ENCODE measurements around the gene RHOD.

The RHOD gene

DNA sequence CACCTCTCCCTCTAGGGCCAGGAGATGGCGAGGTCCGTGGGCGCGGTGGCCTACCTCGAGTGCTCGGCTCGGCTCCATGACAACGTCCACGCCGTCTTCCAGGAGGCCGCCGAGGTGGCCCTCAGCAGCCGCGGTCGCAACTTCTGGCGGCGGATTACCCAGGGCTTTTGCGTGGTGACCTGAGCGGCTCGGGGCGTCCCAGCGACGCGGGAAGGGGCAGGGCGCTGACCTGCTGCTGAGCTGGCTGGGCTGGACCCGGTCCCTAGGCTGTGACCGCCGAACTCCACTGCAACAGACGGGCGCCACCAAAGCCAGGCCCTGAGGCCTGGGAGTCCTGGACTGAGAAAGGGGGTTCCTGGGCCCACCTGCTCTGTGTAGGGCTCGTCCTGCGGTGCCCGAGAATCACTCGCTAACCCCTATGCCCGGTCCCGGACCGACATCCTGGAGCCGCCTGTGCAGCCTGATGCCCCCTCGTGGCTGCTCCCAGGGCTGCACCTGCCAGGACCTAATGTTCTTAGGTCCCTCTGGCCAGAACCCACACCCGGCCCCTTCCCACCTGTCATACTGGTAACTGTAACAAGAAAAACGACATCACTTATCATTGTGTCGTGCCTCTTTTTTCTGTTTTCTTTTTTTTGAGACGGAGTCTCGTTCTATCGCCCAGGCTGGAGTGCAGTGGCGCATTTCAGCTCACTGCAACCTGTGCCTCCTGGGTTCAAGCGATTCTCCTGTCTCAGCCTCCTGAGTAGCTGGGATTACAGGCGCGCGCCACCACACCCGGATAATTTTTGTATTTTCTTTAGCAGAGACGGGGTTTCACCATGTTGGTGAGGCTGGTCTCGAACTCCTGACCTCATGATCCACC lies 15.0 kb downstream of the RHOD start:
- Histone ChIP-seq H3K4me1 (ENCODE audit: insufficient read depth, low read length) (no peaks in the 10 kb centered on the region), H3K4me3 (ENCODE audit: low read length) (peak overlapping the region; percentile 63; the same call in 1 of the 2 replicates), H3K9me3 (ENCODE audit: insufficient read depth, low read depth, low read length) (no peaks in the 10 kb centered on the region), H3K27ac (ENCODE audit: low read length) (no peak overlapping the region), H3K27me3 (ENCODE audit: insufficient read depth, low read length) (no peaks in the 10 kb centered on the region), H3K36me3 (ENCODE audit: insufficient read depth, low read depth, low read length) (no peaks in the 10 kb centered on the region), H3K9ac (ENCODE audit: low read depth, low read length) (no peak overlapping the region)

DNA sequence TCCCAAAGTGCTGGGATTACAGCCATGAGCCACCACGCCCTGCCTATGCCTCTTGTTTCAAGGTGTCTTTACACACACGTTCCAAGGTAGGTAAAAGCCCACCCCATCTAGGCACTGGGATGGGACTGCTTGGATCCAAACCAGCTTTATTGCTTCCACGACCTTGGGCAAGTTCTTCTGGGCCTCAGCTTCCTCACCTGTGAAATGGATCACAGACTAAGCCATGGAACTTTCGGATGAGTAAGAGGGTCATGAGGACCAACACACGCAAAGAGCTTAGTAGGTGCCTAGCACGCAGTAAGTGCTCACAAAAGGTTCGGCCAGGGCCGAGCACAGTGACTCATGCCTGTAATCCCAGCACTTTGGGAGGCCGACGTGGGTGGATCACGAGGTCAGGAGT lies 15.6 kb downstream of the RHOD start:
- Histone ChIP-seq H3K9ac (ENCODE audit: low read depth, low read length) (no peak overlapping the region), H3K9me3 (ENCODE audit: insufficient read depth, low read depth, low read length) (no peaks in the 10 kb centered on the region), H3K36me3 (ENCODE audit: insufficient read depth, low read depth, low read length) (no peaks in the 10 kb centered on the region), H3K27ac (ENCODE audit: low read length) (no peak overlapping the region), H3K4me3 (ENCODE audit: low read length) (no peak overlapping the region), H3K4me1 (ENCODE audit: insufficient read depth, low read length) (no peaks in the 10 kb centered on the region), H3K27me3 (ENCODE audit: insufficient read depth, low read length) (no peaks in the 10 kb centered on the region)

DNA sequence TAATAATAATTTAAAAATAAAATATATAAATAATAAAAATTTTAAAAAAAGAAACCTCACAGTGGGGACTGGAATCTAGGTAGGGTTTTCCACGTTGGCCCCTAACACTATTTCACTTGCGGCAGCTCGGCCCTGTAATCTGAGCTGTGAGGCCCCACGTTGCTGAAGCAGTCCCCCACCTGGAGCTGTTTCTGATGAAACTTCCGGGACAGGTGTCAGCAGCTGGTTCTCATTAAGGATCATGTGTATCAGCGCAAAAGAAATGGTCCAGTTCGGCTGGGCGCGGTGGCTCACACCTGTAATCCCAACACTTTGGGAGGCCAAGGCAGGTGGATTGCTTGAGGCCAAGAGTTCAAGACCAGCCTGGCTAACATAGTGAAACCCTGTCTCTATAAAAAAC lies 17.3 kb downstream of the RHOD start:
- H3K36me3 ChIP-seq (ENCODE audit: insufficient read depth, low read depth, low read length), result no peaks in the 10 kb centered on the region
- no peak overlapping the region; the same call in 1 of the 2 replicates for H3K9ac ChIP-seq (ENCODE audit: low read depth, low read length)
- H3K27ac ChIP-seq (ENCODE audit: low read length), result no peak overlapping the region
- H3K9me3 ChIP-seq (ENCODE audit: insufficient read depth, low read depth, low read length), result no peaks in the 10 kb centered on the region
- H3K27me3 ChIP-seq (ENCODE audit: insufficient read depth, low read length), result no peaks in the 10 kb centered on the region
- no peaks in the 10 kb centered on the region for H3K4me1 ChIP-seq (ENCODE audit: insufficient read depth, low read length)
- H3K4me3 ChIP-seq (ENCODE audit: low read length), result no peak overlapping the region

DNA sequence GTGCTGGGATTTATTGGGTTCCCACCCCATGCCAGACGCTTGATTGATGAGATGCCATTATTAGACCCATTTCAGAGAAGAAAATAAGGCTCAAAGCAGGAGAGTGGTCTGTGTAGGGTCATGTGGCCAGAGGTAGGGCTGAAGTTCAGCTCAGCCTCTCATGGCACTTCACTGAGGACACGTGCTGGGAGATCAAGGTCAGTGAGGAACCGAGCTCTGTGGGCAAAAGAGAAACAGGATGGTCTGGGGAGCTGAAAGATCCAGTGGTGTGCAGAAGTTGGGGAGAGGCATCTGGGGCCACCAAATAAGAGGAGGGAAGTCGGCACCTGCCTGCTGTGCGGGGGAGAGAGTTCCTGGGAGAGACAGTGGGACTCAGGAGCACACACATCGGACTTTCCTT lies 19.6 kb downstream of the RHOD start:
- Histone ChIP-seq H3K36me3 (ENCODE audit: insufficient read depth, low read depth, low read length) (no peaks in the 10 kb centered on the region), H3K9me3 (ENCODE audit: insufficient read depth, low read depth, low read length) (no peaks in the 10 kb centered on the region), H3K27me3 (ENCODE audit: insufficient read depth, low read length) (no peaks in the 10 kb centered on the region), H3K4me3 (ENCODE audit: low read length) (no peak overlapping the region), H3K4me1 (ENCODE audit: insufficient read depth, low read length) (no peaks in the 10 kb centered on the region), H3K27ac (ENCODE audit: low read length) (no peak overlapping the region), H3K9ac (ENCODE audit: low read depth, low read length) (no peak overlapping the region)

DNA sequence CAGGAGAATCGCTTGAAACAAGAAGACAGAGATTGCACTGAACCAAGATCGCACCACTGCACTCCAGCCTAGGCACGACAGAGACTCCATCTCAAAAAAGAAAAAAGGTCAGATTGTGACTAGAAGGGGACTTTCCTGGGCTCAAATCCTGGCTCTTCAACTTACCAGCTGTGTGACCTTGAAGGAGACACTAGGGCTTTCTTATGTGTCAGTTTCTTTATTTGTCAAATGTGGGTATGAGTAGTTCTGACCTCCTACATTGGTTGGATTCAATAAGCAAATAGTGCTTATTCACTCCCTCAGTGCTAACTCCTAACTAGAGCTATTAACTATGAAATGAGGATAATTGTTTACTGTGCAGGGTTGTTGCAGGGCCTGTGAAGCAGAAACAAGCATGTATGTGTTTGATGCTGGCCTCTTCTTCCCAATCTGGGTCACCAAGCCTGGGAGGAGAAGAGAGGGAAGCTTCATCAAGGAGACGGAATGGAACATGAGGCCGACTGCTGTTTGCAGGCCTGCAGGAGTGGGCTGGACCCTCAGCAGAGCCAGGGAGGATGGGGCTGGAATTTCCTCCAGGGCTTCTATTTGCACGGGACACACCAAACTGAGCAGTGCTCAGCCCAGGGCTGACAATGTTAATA lies 22.5 kb downstream of the RHOD start:
- no peak overlapping the region for H3K9ac ChIP-seq (ENCODE audit: low read depth, low read length)
- H3K4me3 ChIP-seq (ENCODE audit: low read length), result no peak overlapping the region
- H3K4me1 ChIP-seq (ENCODE audit: insufficient read depth, low read length), result 0 out of 2 replicates have a peak, but pooled peaks cover 5% of the 10 kb centered on the region
- no peak overlapping the region for H3K27ac ChIP-seq (ENCODE audit: low read length)
- no peaks in the 10 kb centered on the region for H3K9me3 ChIP-seq (ENCODE audit: insufficient read depth, low read depth, low read length)
- H3K36me3 ChIP-seq (ENCODE audit: insufficient read depth, low read depth, low read length), result no peaks in the 10 kb centered on the region
- H3K27me3 ChIP-seq (ENCODE audit: insufficient read depth, low read length), result no peaks in the 10 kb centered on the region; the same call in 1 of the 2 replicates

DNA sequence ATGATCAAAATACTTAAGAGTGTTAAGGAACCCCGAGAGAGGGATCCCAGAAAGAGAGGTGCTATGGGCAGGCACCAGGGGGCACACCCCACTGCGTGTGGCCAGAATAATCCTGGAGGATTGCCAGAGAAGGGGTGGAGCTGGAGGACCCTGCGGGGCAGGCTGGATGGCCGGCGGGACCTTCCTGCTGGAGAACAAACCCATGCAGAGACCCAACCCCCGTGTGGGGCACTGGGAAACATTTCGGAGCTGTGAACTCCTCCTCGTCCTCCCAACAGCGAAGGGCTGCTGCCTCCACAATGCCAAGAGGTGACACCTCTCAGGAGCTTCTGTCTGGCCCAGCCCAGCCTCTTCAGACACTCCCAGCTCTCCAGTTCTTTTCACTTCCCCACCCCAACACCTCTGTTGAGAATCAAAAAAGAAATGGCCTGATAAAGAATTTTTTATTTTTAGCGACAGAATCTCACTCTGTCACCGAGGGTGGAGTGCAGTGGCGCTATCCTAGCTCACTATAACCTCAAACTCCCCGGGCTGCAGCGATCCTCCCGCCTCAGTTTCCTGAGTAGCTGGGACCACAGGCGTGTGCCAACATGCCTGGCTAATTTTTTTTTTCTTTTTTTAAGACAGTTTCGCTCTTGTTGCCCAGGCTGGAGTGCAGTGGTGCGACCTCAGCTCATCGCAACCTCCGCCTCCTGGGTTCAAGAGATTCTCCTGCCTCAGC lies 25.6 kb downstream of the RHOD start:
- Histone ChIP-seq H3K4me1 (ENCODE audit: insufficient read depth, low read length) (0 out of 2 replicates have a peak, but pooled peaks cover 5% of the 10 kb centered on the region), H3K4me3 (ENCODE audit: low read length) (peak overlapping the region; percentile 44; the same call in 1 of the 2 replicates), H3K27ac (ENCODE audit: low read length) (no peak overlapping the region), H3K9ac (ENCODE audit: low read depth, low read length) (no peak overlapping the region), H3K9me3 (ENCODE audit: insufficient read depth, low read depth, low read length) (no peaks in the 10 kb centered on the region), H3K27me3 (ENCODE audit: insufficient read depth, low read length) (no peaks in the 10 kb centered on the region; the same call in 1 of the 2 replicates), H3K36me3 (ENCODE audit: insufficient read depth, low read depth, low read length) (no peaks in the 10 kb centered on the region)

DNA sequence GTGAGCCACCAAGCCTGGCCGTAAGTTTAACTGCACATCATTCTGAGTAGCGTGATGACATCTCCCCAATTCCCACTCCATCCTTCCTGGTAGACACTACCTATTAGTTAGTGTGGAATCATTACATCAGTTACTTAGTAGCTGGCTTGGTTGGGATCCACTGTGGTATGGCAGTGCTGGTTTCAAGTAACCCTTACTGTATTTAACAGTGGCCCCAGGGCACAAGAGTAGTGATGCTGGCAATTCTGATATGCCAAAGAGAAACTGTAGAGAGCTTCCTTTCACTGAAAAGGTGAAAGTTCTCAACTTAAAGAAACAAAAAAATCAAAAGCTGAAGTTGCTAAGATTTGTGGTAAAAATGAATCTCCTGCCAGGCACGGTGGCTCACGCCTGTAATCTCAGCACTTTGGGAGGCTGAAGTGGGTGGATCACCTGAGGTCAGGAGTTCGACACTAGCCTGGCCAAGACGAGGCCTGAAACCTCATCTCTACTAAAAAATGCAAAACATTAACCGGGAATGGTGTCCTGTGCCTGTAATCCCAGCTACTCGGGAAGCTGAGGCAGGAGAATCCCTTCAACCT lies 27.2 kb downstream of the RHOD start:
- H3K36me3 ChIP-seq (ENCODE audit: insufficient read depth, low read depth, low read length), result no peaks in the 10 kb centered on the region
- no peaks in the 10 kb centered on the region; the same call in 1 of the 2 replicates for H3K27me3 ChIP-seq (ENCODE audit: insufficient read depth, low read length)
- no peak overlapping the region for H3K4me3 ChIP-seq (ENCODE audit: low read length)
- 0 out of 2 replicates have a peak, but pooled peaks cover 5% of the 10 kb centered on the region for H3K4me1 ChIP-seq (ENCODE audit: insufficient read depth, low read length)
- no peaks in the 10 kb centered on the region for H3K9me3 ChIP-seq (ENCODE audit: insufficient read depth, low read depth, low read length)
- no peak overlapping the region for H3K27ac ChIP-seq (ENCODE audit: low read length)
- no peak overlapping the region for H3K9ac ChIP-seq (ENCODE audit: low read depth, low read length)

DNA sequence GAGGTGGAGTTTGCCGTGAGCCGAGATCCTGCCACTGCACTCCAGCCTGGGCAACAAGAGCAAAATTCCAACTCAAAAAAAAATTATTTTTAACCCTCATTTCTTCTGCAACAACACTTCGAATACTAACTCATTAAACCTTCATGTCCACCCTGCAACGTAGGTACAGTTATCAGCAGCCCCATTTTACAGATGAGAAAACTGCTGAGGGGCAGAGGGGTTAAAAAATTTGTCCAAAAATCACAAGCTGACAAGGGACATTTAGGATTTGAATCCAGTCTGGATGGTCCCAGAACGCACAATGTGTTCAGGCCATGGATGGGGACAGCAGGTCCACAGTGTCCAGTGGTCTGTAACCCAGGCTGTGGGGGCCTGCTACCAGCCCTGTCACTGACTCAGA lies 29.0 kb downstream of the RHOD start:
- Histone ChIP-seq H3K27me3 (ENCODE audit: insufficient read depth, low read length) (no peaks in the 10 kb centered on the region; the same call in 1 of the 2 replicates), H3K9ac (ENCODE audit: low read depth, low read length) (no peak overlapping the region), H3K9me3 (ENCODE audit: insufficient read depth, low read depth, low read length) (no peaks in the 10 kb centered on the region), H3K27ac (ENCODE audit: low read length) (no peak overlapping the region), H3K4me3 (ENCODE audit: low read length) (no peak overlapping the region), H3K4me1 (ENCODE audit: insufficient read depth, low read length) (0 out of 2 replicates have a peak, but pooled peaks cover 5% of the 10 kb centered on the region), H3K36me3 (ENCODE audit: insufficient read depth, low read depth, low read length) (no peaks in the 10 kb centered on the region)

DNA sequence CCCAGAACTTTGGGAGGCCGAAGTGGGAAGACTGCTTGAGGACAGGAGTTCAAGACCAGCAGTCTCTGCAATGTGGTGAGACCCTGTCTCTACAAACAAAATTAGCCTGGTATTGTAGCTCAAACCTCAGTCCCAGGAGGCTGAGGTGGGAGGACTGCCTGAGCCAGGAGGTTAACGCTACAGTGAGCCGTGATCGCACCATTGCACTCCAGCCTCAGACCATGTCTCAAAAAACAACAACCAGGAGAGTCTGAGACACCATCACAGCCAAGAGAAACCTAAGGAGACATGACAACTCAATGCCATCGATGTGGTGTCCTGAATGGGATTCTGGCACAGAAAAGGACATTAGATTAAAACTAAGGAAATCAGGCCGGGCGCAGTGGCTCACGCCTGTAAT lies 34.1 kb downstream of the RHOD start:
- Histone ChIP-seq H3K9me3 (ENCODE audit: insufficient read depth, low read depth, low read length) (no peaks in the 10 kb centered on the region), H3K27ac (ENCODE audit: low read length) (no peak overlapping the region), H3K9ac (ENCODE audit: low read depth, low read length) (no peak overlapping the region), H3K27me3 (ENCODE audit: insufficient read depth, low read length) (no peaks in the 10 kb centered on the region), H3K4me3 (ENCODE audit: low read length) (no peak overlapping the region), H3K36me3 (ENCODE audit: insufficient read depth, low read depth, low read length) (no peaks in the 10 kb centered on the region), H3K4me1 (ENCODE audit: insufficient read depth, low read length) (no peaks in the 10 kb centered on the region; the same call in 1 of the 2 replicates)

DNA sequence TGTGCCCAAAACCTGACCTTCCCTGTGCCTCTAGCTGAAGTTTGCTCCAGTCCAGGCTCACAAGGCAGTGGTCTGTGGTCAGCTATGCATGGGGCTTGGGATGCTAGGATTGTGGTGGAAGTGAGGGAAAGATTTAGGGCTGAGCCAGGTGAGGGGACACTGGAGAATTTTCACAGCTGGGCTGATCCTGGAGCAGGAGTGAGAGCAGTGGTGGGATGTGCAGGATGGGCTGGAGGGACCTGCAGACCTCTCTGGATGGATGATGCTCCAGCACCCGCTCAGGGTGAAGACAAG lies 38.5 kb downstream of the RHOD start:
- no peak overlapping the region for H3K27ac ChIP-seq (ENCODE audit: low read length)
- H3K9me3 ChIP-seq (ENCODE audit: insufficient read depth, low read depth, low read length), result no peaks in the 10 kb centered on the region
- no peaks in the 10 kb centered on the region for H3K27me3 ChIP-seq (ENCODE audit: insufficient read depth, low read length)
- no peak overlapping the region for H3K4me3 ChIP-seq (ENCODE audit: low read length)
- no peaks in the 10 kb centered on the region; the same call in 1 of the 2 replicates for H3K4me1 ChIP-seq (ENCODE audit: insufficient read depth, low read length)
- H3K36me3 ChIP-seq (ENCODE audit: insufficient read depth, low read depth, low read length), result no peaks in the 10 kb centered on the region
- no peak overlapping the region for H3K9ac ChIP-seq (ENCODE audit: low read depth, low read length)

DNA sequence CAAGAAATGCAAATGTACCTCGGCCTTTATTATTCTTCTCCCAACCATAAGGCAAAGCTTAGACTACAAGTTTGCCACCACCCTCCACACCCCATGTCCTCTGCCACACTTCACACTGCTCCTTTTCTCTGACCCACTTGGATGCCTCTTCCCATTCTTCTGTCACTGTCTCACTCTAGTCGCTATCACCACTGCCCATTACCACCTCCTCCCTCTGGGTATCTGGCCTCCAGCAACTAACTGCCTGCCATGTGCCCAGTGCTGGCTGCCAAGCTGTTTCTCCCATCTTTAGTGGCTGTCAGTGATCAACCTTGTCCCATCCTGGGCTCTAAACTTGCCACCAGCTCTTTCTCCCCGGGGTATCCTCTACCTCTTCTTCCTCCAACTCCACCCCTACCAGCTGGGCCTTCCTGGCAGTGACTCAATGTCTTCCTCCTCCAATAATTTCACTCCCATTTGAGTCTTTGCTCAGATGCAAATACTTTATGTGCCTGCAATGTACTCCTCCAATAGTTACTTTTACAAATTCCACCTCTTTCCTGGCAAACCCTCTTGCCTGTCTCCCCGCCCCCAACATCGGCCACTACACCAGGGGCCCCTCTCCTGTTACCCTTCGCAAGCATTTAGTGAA lies 42.3 kb downstream of the RHOD start:
- Histone ChIP-seq H3K36me3 (ENCODE audit: insufficient read depth, low read depth, low read length) (no peaks in the 10 kb centered on the region), H3K4me1 (ENCODE audit: insufficient read depth, low read length) (no peaks in the 10 kb centered on the region; the same call in 1 of the 2 replicates), H3K27ac (ENCODE audit: low read length) (no peak overlapping the region), H3K9me3 (ENCODE audit: insufficient read depth, low read depth, low read length) (no peaks in the 10 kb centered on the region), H3K9ac (ENCODE audit: low read depth, low read length) (no peak overlapping the region), H3K27me3 (ENCODE audit: insufficient read depth, low read length) (no peaks in the 10 kb centered on the region), H3K4me3 (ENCODE audit: low read length) (no peak overlapping the region)

Measured in iPS-20b (cell line).